ENCODE measurements around the gene ERICH2.

The ERICH2 gene

DNA sequence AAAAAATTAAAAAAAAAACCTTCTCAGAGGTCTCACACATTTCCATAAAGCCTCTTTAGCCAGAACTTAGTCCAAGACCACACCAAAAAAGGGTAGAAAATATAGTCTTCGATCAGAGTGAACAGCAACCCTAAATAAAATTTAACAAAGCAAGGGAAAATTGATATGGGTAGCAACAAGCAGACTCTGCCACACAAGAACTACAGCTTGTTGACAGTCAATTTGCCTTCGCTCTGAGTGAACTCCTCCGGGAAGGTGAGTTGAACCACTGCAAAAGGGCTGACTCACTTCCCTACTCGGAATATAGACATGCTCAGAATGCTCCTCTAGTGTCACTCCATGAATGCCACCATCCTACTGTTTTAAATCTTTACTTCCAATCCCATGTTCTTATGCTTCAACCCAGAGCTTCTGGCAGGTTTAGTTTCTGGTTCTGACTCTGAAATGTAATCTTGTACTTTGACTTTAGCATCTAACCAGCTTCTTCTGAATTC is 70.6 kb downstream of the ERICH2 start:
- peak in 1 of 3 donors; percentile 33 for DNase-seq
- Histone ChIP-seq H3K27ac (ENCODE audit: insufficient read depth in 1 of 2, low read depth in 1 of 2, low read length in 2 of 2, poor library complexity in 1 of 2, severe bottlenecking in 2 of 2) (no peak overlapping the region), H3K36me3 (ENCODE audit: control insufficient read depth in 4 of 4, insufficient read depth in 4 of 4, low read length in 3 of 4) (no peaks in the 10 kb centered on the region), H3K4me1 (ENCODE audit: control extremely low read depth in 1 of 4, control insufficient read depth in 4 of 4, insufficient read depth in 4 of 4, low read length in 3 of 4) (peaks cover 4 to 16% (median 11%) of the 10 kb centered on the region in 4 experiments), H3K27me3 (replicated peaks in 2 of 5; ENCODE audit: control insufficient read depth in 4 of 5, insufficient read depth in 5 of 5, low read length in 4 of 5) (no peaks in the 10 kb centered on the region), H3K9me3 (ENCODE audit: control extremely low read depth in 1 of 5, control insufficient read depth in 4 of 5, insufficient read depth in 2 of 5, low read depth in 1 of 5, low read length in 4 of 5) (no peaks in the 10 kb centered on the region), H3K4me3 (ENCODE audit: control insufficient read depth in 1 of 7, extremely low read depth in 1 of 7, insufficient read depth in 4 of 7, low read depth in 2 of 7, low read length in 6 of 7) (no peak overlapping the region)
- 62% methylated on average over 3 of the region's 4 CpGs for WGBS (ENCODE audit: insufficient coverage)
- POLR2A ChIA-PET: interaction anchor here (0.6 kb wide), 1 partner anchor 1484 kb away, joined by 3 read pairs; no protein-coding TSS in a partner anchor
- CTCF ChIA-PET: interaction anchor here (1.2 kb wide), 1 partner anchor 16 kb away, joined by 3 read pairs; no protein-coding TSS in a partner anchor

DNA sequence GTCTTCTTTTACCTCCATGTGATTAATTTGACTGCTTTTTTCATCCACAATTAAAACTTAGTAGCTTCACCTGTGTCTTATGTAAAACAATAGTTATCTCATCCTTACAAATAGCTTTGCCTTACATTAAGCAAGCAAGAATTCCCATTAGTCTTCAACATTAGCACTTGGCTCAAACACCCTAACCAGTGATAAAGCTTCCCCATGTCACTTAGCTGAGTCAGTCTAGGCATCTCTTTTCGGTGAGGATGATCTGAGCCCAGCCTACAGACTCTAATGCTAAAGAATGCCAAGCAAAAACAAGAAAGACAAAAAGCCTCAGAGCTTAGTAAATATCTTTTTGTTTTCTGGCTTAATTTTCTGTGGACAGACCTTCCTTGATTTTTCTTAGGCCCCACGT is 72.6 kb downstream of the ERICH2 start:
- H3K9me3 ChIP-seq (ENCODE audit: control extremely low read depth in 1 of 5, control insufficient read depth in 4 of 5, insufficient read depth in 2 of 5, low read depth in 1 of 5, low read length in 4 of 5): no peaks in the 10 kb centered on the region
- POLR2A ChIA-PET: no interaction called here
- CTCF ChIA-PET: interaction anchor here (1.2 to 4.6 kb wide), 3 partner anchors 10 to 16 kb away, joined by 3 to 23 read pairs (median 5); no protein-coding TSS in a partner anchor
- H3K27ac ChIP-seq (ENCODE audit: insufficient read depth in 1 of 2, low read depth in 1 of 2, low read length in 2 of 2, poor library complexity in 1 of 2, severe bottlenecking in 2 of 2): no peak overlapping the region
- DNase-seq: no peak
- H3K4me3 ChIP-seq (ENCODE audit: control insufficient read depth in 1 of 7, extremely low read depth in 1 of 7, insufficient read depth in 4 of 7, low read depth in 2 of 7, low read length in 6 of 7): no peak overlapping the region
- 85% methylated on average over 2 of the region's 2 CpGs for WGBS (ENCODE audit: insufficient coverage)
- H3K36me3 ChIP-seq (ENCODE audit: control insufficient read depth in 4 of 4, insufficient read depth in 4 of 4, low read length in 3 of 4): no peaks in the 10 kb centered on the region
- peaks cover 4 to 16% (median 11%) of the 10 kb centered on the region in 4 experiments for H3K4me1 ChIP-seq (ENCODE audit: control extremely low read depth in 1 of 4, control insufficient read depth in 4 of 4, insufficient read depth in 4 of 4, low read length in 3 of 4)
- H3K27me3 ChIP-seq (replicated peaks in 2 of 5; ENCODE audit: control insufficient read depth in 4 of 5, insufficient read depth in 5 of 5, low read length in 4 of 5): no peaks in the 10 kb centered on the region

DNA sequence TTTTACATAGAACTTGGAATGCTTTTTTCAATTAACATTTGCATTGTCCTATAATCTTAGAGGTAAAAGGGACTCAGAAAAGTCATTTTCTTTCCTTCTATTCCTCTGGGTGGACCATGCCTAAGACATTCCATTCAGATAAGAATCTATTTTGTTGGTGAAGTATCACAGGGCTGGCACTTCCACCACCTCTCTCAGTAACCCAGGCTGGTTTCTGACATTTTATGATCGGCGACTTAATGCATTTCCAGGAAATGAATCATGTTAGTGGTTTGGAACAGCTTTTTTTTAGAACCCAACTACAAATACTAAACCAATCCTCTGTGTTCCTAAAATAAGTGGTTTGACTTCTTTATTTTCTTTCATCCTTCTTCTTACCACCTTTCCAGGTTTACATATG is 73.5 kb downstream of the ERICH2 start:
- CTCF ChIA-PET: interaction anchor here (0.8 to 4.6 kb wide), 4 partner anchors 9 to 24 kb away, joined by 3 to 23 read pairs (median 4); no protein-coding TSS in a partner anchor

DNA sequence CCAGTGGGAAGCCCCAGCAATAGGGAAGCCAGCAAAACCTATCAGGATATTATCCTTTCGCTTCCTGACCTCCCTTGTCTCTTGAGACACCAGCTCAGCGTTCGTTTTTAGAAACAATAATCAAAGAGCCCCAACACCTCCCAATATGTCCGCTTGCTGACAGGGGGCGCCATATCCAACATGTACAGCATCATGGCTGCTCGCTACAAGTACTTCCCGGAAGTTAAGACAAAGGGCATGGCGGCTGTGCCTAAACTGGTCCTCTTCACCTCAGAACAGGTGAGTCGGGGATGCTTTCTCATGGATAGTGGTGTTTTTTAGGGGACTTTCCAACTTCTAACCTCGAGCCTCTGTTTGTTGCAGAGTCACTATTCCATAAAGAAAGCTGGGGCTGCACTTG is 75.2 kb downstream of the ERICH2 start:
- Histone ChIP-seq H3K4me3 (ENCODE audit: control insufficient read depth in 1 of 7, extremely low read depth in 1 of 7, insufficient read depth in 4 of 7, low read depth in 2 of 7, low read length in 6 of 7) (no peak overlapping the region), H3K9me3 (ENCODE audit: control extremely low read depth in 1 of 5, control insufficient read depth in 4 of 5, insufficient read depth in 2 of 5, low read depth in 1 of 5, low read length in 4 of 5) (no peaks in the 10 kb centered on the region), H3K27ac (ENCODE audit: insufficient read depth in 1 of 2, low read depth in 1 of 2, low read length in 2 of 2, poor library complexity in 1 of 2, severe bottlenecking in 2 of 2) (no peak overlapping the region), H3K27me3 (replicated peaks in 2 of 5; ENCODE audit: control insufficient read depth in 4 of 5, insufficient read depth in 5 of 5, low read length in 4 of 5) (no peaks in the 10 kb centered on the region), H3K4me1 (ENCODE audit: control extremely low read depth in 1 of 4, control insufficient read depth in 4 of 4, insufficient read depth in 4 of 4, low read length in 3 of 4) (peaks cover 4 to 16% (median 11%) of the 10 kb centered on the region in 4 experiments), H3K36me3 (ENCODE audit: control insufficient read depth in 4 of 4, insufficient read depth in 4 of 4, low read length in 3 of 4) (no peaks in the 10 kb centered on the region)
- ChIA-PET CTCF (interaction anchor here (0.6 to 4.6 kb wide), 5 partner anchors 14 to 585 kb away, joined by 3 to 23 read pairs (median 3); no protein-coding TSS in a partner anchor), POLR2A (no interaction called here)
- no peak for DNase-seq
- 95% methylated on average over 7 of the region's 10 CpGs for WGBS (ENCODE audit: insufficient coverage)

More for the DNA sequence above, 73.5 kb downstream of the ERICH2 start:
- POLR2A ChIA-PET: no interaction called here
- H3K4me3 ChIP-seq (ENCODE audit: control insufficient read depth in 1 of 7, extremely low read depth in 1 of 7, insufficient read depth in 4 of 7, low read depth in 2 of 7, low read length in 6 of 7): no peak overlapping the region
- peaks cover 4 to 16% (median 11%) of the 10 kb centered on the region in 4 experiments for H3K4me1 ChIP-seq (ENCODE audit: control extremely low read depth in 1 of 4, control insufficient read depth in 4 of 4, insufficient read depth in 4 of 4, low read length in 3 of 4)
- no peaks in the 10 kb centered on the region for H3K36me3 ChIP-seq (ENCODE audit: control insufficient read depth in 4 of 4, insufficient read depth in 4 of 4, low read length in 3 of 4)
- no peak overlapping the region for H3K27ac ChIP-seq (ENCODE audit: insufficient read depth in 1 of 2, low read depth in 1 of 2, low read length in 2 of 2, poor library complexity in 1 of 2, severe bottlenecking in 2 of 2)
- peak; percentile 58 to 83 (median 68) for DNase-seq
- WGBS (ENCODE audit: insufficient coverage): 0% methylated on average over 2 of the region's 2 CpGs
- no peaks in the 10 kb centered on the region for H3K9me3 ChIP-seq (ENCODE audit: control extremely low read depth in 1 of 5, control insufficient read depth in 4 of 5, insufficient read depth in 2 of 5, low read depth in 1 of 5, low read length in 4 of 5)
- H3K27me3 ChIP-seq (replicated peaks in 2 of 5; ENCODE audit: control insufficient read depth in 4 of 5, insufficient read depth in 5 of 5, low read length in 4 of 5): no peaks in the 10 kb centered on the region

DNA sequence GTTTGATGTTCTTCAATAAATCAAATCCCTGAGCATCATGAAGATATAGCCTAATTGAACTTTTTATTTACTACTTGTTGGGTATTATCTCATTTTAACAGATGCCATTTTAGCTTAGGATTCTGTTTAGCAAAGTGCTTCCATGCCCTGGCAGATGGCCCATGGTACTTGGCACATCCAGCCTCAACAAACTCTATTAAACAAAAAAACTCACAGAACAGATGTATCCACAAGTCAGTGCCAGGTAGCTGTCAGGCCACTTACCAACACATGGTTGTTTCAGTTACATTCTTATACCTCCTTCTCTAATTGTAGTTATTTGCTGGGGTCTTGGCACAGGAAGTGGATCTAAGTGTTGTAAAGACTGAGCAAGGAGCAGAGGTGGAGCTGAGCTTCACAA is 76.1 kb downstream of the ERICH2 start:
- CTCF ChIA-PET: interaction anchor here (1.3 to 1.6 kb wide), 4 partner anchors 13 to 27 kb away, joined by 3 to 5 read pairs (median 4); no protein-coding TSS in a partner anchor
- no peaks in the 10 kb centered on the region for H3K36me3 ChIP-seq (ENCODE audit: control insufficient read depth in 4 of 4, insufficient read depth in 4 of 4, low read length in 3 of 4)
- H3K4me3 ChIP-seq (ENCODE audit: control insufficient read depth in 1 of 7, extremely low read depth in 1 of 7, insufficient read depth in 4 of 7, low read depth in 2 of 7, low read length in 6 of 7): no peak overlapping the region
- DNase-seq: no peak
- H3K27ac ChIP-seq (ENCODE audit: insufficient read depth in 1 of 2, low read depth in 1 of 2, low read length in 2 of 2, poor library complexity in 1 of 2, severe bottlenecking in 2 of 2): no peak overlapping the region
- POLR2A ChIA-PET: no interaction called here
- no peaks in the 10 kb centered on the region for H3K27me3 ChIP-seq (replicated peaks in 2 of 5; ENCODE audit: control insufficient read depth in 4 of 5, insufficient read depth in 5 of 5, low read length in 4 of 5)
- no peaks in the 10 kb centered on the region for H3K9me3 ChIP-seq (ENCODE audit: control extremely low read depth in 1 of 5, control insufficient read depth in 4 of 5, insufficient read depth in 2 of 5, low read depth in 1 of 5, low read length in 4 of 5)
- peaks cover 4 to 16% (median 9%) of the 10 kb centered on the region in 4 experiments for H3K4me1 ChIP-seq (ENCODE audit: control extremely low read depth in 1 of 4, control insufficient read depth in 4 of 4, insufficient read depth in 4 of 4, low read length in 3 of 4)

DNA sequence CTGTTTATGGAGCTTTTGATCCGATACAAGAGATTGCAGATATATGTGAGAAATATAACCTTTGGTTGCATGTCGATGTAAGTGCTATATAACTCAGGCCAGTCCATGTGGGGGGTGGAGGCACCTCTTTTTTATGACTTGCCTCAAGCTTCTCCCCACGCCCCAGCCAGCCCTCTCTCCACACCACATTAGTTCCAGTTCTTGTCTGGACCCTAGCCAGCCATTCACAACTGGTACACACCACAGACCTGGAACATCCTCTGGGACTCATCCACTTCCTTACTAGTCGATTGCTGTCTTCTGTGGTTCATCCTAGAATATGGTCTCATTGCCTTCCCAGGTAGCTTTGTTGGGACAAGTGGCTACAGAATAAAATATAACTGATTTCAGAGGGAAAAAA is 77.5 kb downstream of the ERICH2 start:
- CTCF ChIA-PET: interaction anchor here (0.7 to 1.6 kb wide), 4 partner anchors 14 to 260 kb away, joined by 3 to 5 read pairs (median 3); no protein-coding TSS in a partner anchor
- 90% methylated on average over 3 of the region's 4 CpGs for WGBS (ENCODE audit: insufficient coverage)
- Histone ChIP-seq H3K27ac (ENCODE audit: insufficient read depth in 1 of 2, low read depth in 1 of 2, low read length in 2 of 2, poor library complexity in 1 of 2, severe bottlenecking in 2 of 2) (no peak overlapping the region), H3K36me3 (ENCODE audit: control insufficient read depth in 4 of 4, insufficient read depth in 4 of 4, low read length in 3 of 4) (no peaks in the 10 kb centered on the region), H3K4me3 (ENCODE audit: control insufficient read depth in 1 of 7, extremely low read depth in 1 of 7, insufficient read depth in 4 of 7, low read depth in 2 of 7, low read length in 6 of 7) (no peak overlapping the region), H3K9me3 (ENCODE audit: control extremely low read depth in 1 of 5, control insufficient read depth in 4 of 5, insufficient read depth in 2 of 5, low read depth in 1 of 5, low read length in 4 of 5) (no peaks in the 10 kb centered on the region), H3K27me3 (replicated peaks in 2 of 5; ENCODE audit: control insufficient read depth in 4 of 5, insufficient read depth in 5 of 5, low read length in 4 of 5) (no peaks in the 10 kb centered on the region), H3K4me1 (ENCODE audit: control extremely low read depth in 1 of 4, control insufficient read depth in 4 of 4, insufficient read depth in 4 of 4, low read length in 3 of 4) (peaks cover 4 to 13% (median 9%) of the 10 kb centered on the region in 4 experiments)
- POLR2A ChIA-PET: no interaction called here
- DNase-seq: no peak

Data from common myeloid progenitor, CD34-positive (primary cell).